Trophoblast cell (in vitro differentiated cells and primary cell): ENCODE results near the gene SLC2A4RG.

Source experiments
- DNase-seq, 2 donors: peaks; one replicate each; pipeline ENCODE4 v3.0.0-alpha.2; 2016
- H2AFZ ChIP-seq: 2 replicates; pipeline ENCODE4 v1.6.1; 2013; ENCODE audit warnings: low read length, moderate library complexity, mild to moderate bottlenecking; ENCODE audit not compliant: insufficient read depth, poor library complexity
- H2AK5ac ChIP-seq: 2 replicates; pipeline ENCODE4 v1.6.1; 2013; ENCODE audit warnings: mild to moderate bottlenecking, low read length
- H2BK120ac ChIP-seq: 2 replicates; pipeline ENCODE4 v1.6.1; 2013; ENCODE audit warnings: low read length, mild to moderate bottlenecking, moderate library complexity; ENCODE audit not compliant: insufficient read depth, poor library complexity
- H2BK12ac ChIP-seq: 2 replicates; pipeline ENCODE4 v1.6.1; 2013; ENCODE audit warnings: mild to moderate bottlenecking, low read length, moderate library complexity
- H2BK5ac ChIP-seq: 2 replicates; pipeline ENCODE4 v1.6.1; 2013; ENCODE audit warnings: low read length, low read depth, moderate library complexity, mild to moderate bottlenecking; ENCODE audit not compliant: poor library complexity
- H3K14ac ChIP-seq: 2 replicates; pipeline ENCODE4 v1.6.1; 2013; ENCODE audit warnings: mild to moderate bottlenecking, low read length
- H3K18ac ChIP-seq: 2 replicates; pipeline ENCODE4 v1.6.1; 2013; ENCODE audit warnings: mild to moderate bottlenecking, low read length
- H3K23ac ChIP-seq: 2 replicates; pipeline ENCODE4 v1.6.1; 2013; ENCODE audit warnings: low read length
- H3K27ac ChIP-seq: 2 replicates; pipeline ENCODE4 v1.5.1; 2013; ENCODE audit warnings: low read depth, mild to moderate bottlenecking, inconsistent platforms, low read length, moderate library complexity
- H3K27me3 ChIP-seq: 2 replicates; pipeline ENCODE4 v1.6.1; 2013; ENCODE audit warnings: inconsistent platforms, mild to moderate bottlenecking, low read length, moderate library complexity; ENCODE audit not compliant: insufficient read depth
- H3K36me3 ChIP-seq, 2 experiments: 1 replicate in 1 of 2; 2 replicates in 1 of 2; pipeline ENCODE4 v1.6.1; 2013; ENCODE audit warnings: low read length in 2 of 2, mild to moderate bottlenecking in 2 of 2, moderate library complexity in 1 of 2; ENCODE audit not compliant: insufficient read depth in 2 of 2, control insufficient read depth in 1 of 2
- H3K4ac ChIP-seq: 2 replicates; pipeline ENCODE4 v1.6.1; 2013; ENCODE audit warnings: low read depth, mild to moderate bottlenecking, low read length, moderate library complexity
- H3K4me1 ChIP-seq, 2 experiments: 1 replicate in 1 of 2; 2 replicates in 1 of 2; pipeline ENCODE4 v1.6.1; 2013; ENCODE audit warnings: low read length in 2 of 2, mild to moderate bottlenecking in 2 of 2, moderate library complexity in 1 of 2; ENCODE audit not compliant: insufficient read depth in 2 of 2, control insufficient read depth in 1 of 2
- H3K4me2 ChIP-seq: 2 replicates; pipeline ENCODE4 v1.6.1; 2013; ENCODE audit warnings: inconsistent platforms, mild to moderate bottlenecking, low read length, moderate library complexity
- H3K4me3 ChIP-seq: 2 replicates; pipeline ENCODE4 v1.5.1; 2013; ENCODE audit warnings: mild to moderate bottlenecking, low read depth, low read length, inconsistent platforms
- H3K79me1 ChIP-seq: one replicate; pipeline ENCODE4 v1.6.1; 2013; ENCODE audit warnings: low read length
- H3K79me2 ChIP-seq: 2 replicates; pipeline ENCODE4 v1.6.1; 2013; ENCODE audit warnings: low read length, mild to moderate bottlenecking; ENCODE audit not compliant: control insufficient read depth, insufficient read depth, poor library complexity
- H3K9ac ChIP-seq: 2 replicates; pipeline ENCODE4 v1.6.1; 2013; ENCODE audit warnings: mild to moderate bottlenecking, low read length
- H3K9me3 ChIP-seq: 2 replicates; pipeline ENCODE4 v1.6.1; 2013; ENCODE audit warnings: low read depth, mild to moderate bottlenecking, control low read depth, inconsistent platforms, low read length; ENCODE audit not compliant: insufficient read depth
- H4K12ac ChIP-seq: 2 replicates; pipeline ENCODE4 v1.6.1; 2013; ENCODE audit warnings: low read depth, mild to moderate bottlenecking, low read length, moderate library complexity
- H4K8ac ChIP-seq: 2 replicates; pipeline ENCODE4 v1.6.1; 2013; ENCODE audit warnings: low read depth, mild to moderate bottlenecking, low read length, moderate library complexity
- H4K91ac ChIP-seq: one replicate; pipeline ENCODE4 v1.6.1; 2013; ENCODE audit warnings: low read depth, mild to moderate bottlenecking, low read length, moderate library complexity
- WGBS: extraction: QIAGEN DNeasy Blood & Tissue Kit; methylation state at CpG from one replicate; pipeline ENCODE4 v1.1.7; 2013; ENCODE audit warnings: missing lambda C conversion rate; ENCODE audit not compliant: insufficient read length, insufficient coverage; ENCODE audit errors: extremely low coverage; 5-methylcytosine and 5-hydroxymethylcytosine counted together

SLC2A4RG gene

GRCh38 chr20:63708301-63709148, 31.1 kb upstream of the SLC2A4RG start:
- H3K27ac ChIP-seq = no peak overlapping the region
- peak overlapping the region; percentile 41 for H3K18ac ChIP-seq
- no peaks in the 10 kb centered on the region for H3K9me3 ChIP-seq
- peak overlapping the region; percentile 59 for H4K91ac ChIP-seq
- peak overlapping the region; percentile 33 for H4K12ac ChIP-seq
- peak overlapping the region; percentile 37 for H3K4ac ChIP-seq
- H3K36me3 ChIP-seq = peaks cover 51 to 54% of the 10 kb centered on the region in 2 experiments
- H3K79me2 ChIP-seq = peaks cover 20% of the 10 kb centered on the region
- no peak overlapping the region for H3K23ac ChIP-seq
- H2BK12ac ChIP-seq = no peak overlapping the region
- peak in 1 of 2 donors; percentile 26 for DNase-seq
- peak overlapping the region; percentile 68 for H2AFZ ChIP-seq
- no peaks in the 10 kb centered on the region for H3K27me3 ChIP-seq
- H4K8ac ChIP-seq = peak overlapping the region; percentile 88
- no peak overlapping the region for H2BK120ac ChIP-seq
- peak overlapping the region; percentile 96 for H3K4me3 ChIP-seq
- H3K4me2 ChIP-seq = peak overlapping the region; percentile 74
- WGBS = no CpG with 5 or more reads among the region's 67 CpGs
- H3K4me1 ChIP-seq = peaks cover 7 to 10% of the 10 kb centered on the region in 2 experiments
- peaks cover 6% of the 10 kb centered on the region for H3K79me1 ChIP-seq
- no peak overlapping the region for H2BK5ac ChIP-seq
- H3K9ac ChIP-seq = peak overlapping the region; percentile 91
- H3K14ac ChIP-seq = peak overlapping the region; percentile 68
- H2AK5ac ChIP-seq = peak overlapping the region; percentile 6

GRCh38 chr20:63709149-63709527, 30.4 kb upstream of the SLC2A4RG start:
- Histone ChIP-seq H4K91ac (no peak overlapping the region), H4K8ac (no peak overlapping the region), H3K14ac (no peak overlapping the region), H2AK5ac (no peak overlapping the region), H3K4me1 (peaks cover 7 to 10% of the 10 kb centered on the region in 2 experiments), H2BK12ac (no peak overlapping the region), H3K27ac (no peak overlapping the region), H3K4me2 (peak overlapping the region; percentile 74), H3K18ac (no peak overlapping the region), H3K4me3 (peak overlapping the region; percentile 96), H3K23ac (no peak overlapping the region), H2BK5ac (no peak overlapping the region), H3K4ac (peak overlapping the region; percentile 37), H4K12ac (no peak overlapping the region), H3K9ac (no peak overlapping the region), H3K27me3 (no peaks in the 10 kb centered on the region), H3K79me2 (peaks cover 20% of the 10 kb centered on the region), H3K79me1 (peaks cover 6% of the 10 kb centered on the region), H2AFZ (no peak overlapping the region), H3K36me3 (peaks cover 48 to 52% of the 10 kb centered on the region in 2 experiments), H3K9me3 (no peaks in the 10 kb centered on the region), H2BK120ac (no peak overlapping the region)
- no peak for DNase-seq
- no CpG with 5 or more reads among the region's 17 CpGs for WGBS

GRCh38 chr20:63711085-63711645, 28.4 kb upstream of the SLC2A4RG start:
- no peak overlapping the region for H3K14ac ChIP-seq
- H3K79me2 ChIP-seq = peaks cover 20% of the 10 kb centered on the region
- no peak overlapping the region for H3K27ac ChIP-seq
- no peak overlapping the region for H3K23ac ChIP-seq
- H4K8ac ChIP-seq = no peak overlapping the region
- H3K36me3 ChIP-seq = peaks cover 37 to 43% of the 10 kb centered on the region in 2 experiments
- no peak for DNase-seq
- no peak overlapping the region for H2AFZ ChIP-seq
- H3K27me3 ChIP-seq = no peaks in the 10 kb centered on the region
- H3K18ac ChIP-seq = no peak overlapping the region
- H4K91ac ChIP-seq = no peak overlapping the region
- H3K9ac ChIP-seq = no peak overlapping the region
- no CpG with 5 or more reads among the region's 12 CpGs for WGBS
- no peak overlapping the region for H3K4me3 ChIP-seq
- H2BK120ac ChIP-seq = no peak overlapping the region
- no peak overlapping the region for H3K4ac ChIP-seq
- no peak overlapping the region for H2BK12ac ChIP-seq
- no peak overlapping the region for H2BK5ac ChIP-seq
- H3K4me1 ChIP-seq = peaks cover 7 to 10% of the 10 kb centered on the region in 2 experiments
- peaks cover 6% of the 10 kb centered on the region for H3K79me1 ChIP-seq
- no peak overlapping the region for H4K12ac ChIP-seq
- no peak overlapping the region for H3K4me2 ChIP-seq
- H2AK5ac ChIP-seq = no peak overlapping the region
- H3K9me3 ChIP-seq = peaks cover 3% of the 10 kb centered on the region

GRCh38 chr20:63712191-63712590, 27.4 kb upstream of the SLC2A4RG start:
- Histone ChIP-seq H2AFZ (no peak overlapping the region), H3K4me3 (no peak overlapping the region), H3K79me1 (peaks cover 6% of the 10 kb centered on the region), H3K9ac (no peak overlapping the region), H3K36me3 (peaks cover 33 to 44% of the 10 kb centered on the region in 2 experiments), H3K27me3 (no peaks in the 10 kb centered on the region), H4K91ac (no peak overlapping the region), H2AK5ac (no peak overlapping the region), H3K23ac (no peak overlapping the region), H3K14ac (no peak overlapping the region), H3K79me2 (peaks cover 16% of the 10 kb centered on the region), H2BK12ac (no peak overlapping the region), H3K4me2 (no peak overlapping the region), H3K27ac (no peak overlapping the region), H4K8ac (no peak overlapping the region), H4K12ac (no peak overlapping the region), H3K9me3 (peaks cover 3% of the 10 kb centered on the region), H2BK5ac (no peak overlapping the region), H2BK120ac (no peak overlapping the region), H3K4me1 (peaks cover 7% of the 10 kb centered on the region in 2 experiments), H3K4ac (no peak overlapping the region), H3K18ac (no peak overlapping the region)
- DNase-seq = no peak
- no CpG with 5 or more reads among the region's 1 CpG for WGBS
